ENCODE results near the gene SIGLEC6. TPM values are rescaled to one million over a fixed set of nuclear protein-coding genes. Genes with fewer than 3 reads are reported as not detected.

The SIGLEC6 gene
- total RNA-seq, 1 experiment from 2014 or later, result not detected

GRCh38 chr19:51552608-51552995 lies 21.1 kb upstream of the SIGLEC6 start:
- no peaks in the 10 kb centered on the region for H3K4me1 ChIP-seq (ENCODE audit: control insufficient read depth, insufficient read depth, low read length)
- ChIA-PET CTCF (interaction anchor here (0.7 kb wide), 1 partner anchor 185 kb away, joined by 5 read pairs; no protein-coding TSS in a partner anchor), POLR2A (no interaction called here)
- no peak for DNase-seq (ENCODE audit: low read depth, low spot score)
- in situ Hi-C loops (cut with HindIII; ENCODE audit: low pct_unique_long_range_greater_than_20kb, low sequenced_read_pairs), result no loop called here
- no peak for TF ChIP-seq POLR2AphosphoS5 (IDR thresholded peaks at IDR 0.05; ENCODE audit: low read depth, low read length)
- H3K9me3 ChIP-seq (ENCODE audit: control insufficient read depth, insufficient read depth, low read depth, low read length), result no peaks in the 10 kb centered on the region
- no peaks in the 10 kb centered on the region for H3K36me3 ChIP-seq (ENCODE audit: control insufficient read depth, insufficient read depth, low read length)
- ATAC-seq, result no peak
- no peak overlapping the region for H3K27ac ChIP-seq (ENCODE audit: low read length)
- BruUV-seq (replicated peaks), result no TSS peak
- no peak overlapping the region for H3K4me3 ChIP-seq (ENCODE audit: low read depth in 2 of 2, low read length in 2 of 2)
- H3K27me3 ChIP-seq (ENCODE audit: control insufficient read depth, insufficient read depth, low read length), result 0 out of 2 replicates have a peak, but pooled peaks cover under 1% of the 10 kb centered on the region
- intact Hi-C loops (cut with micrococcal nuclease; ENCODE audit: unreplicated experiment), result no loop called here

- H3K27ac ChIP-seq (ENCODE audit: low read length), result no peak overlapping the region
- H3K27me3 ChIP-seq (ENCODE audit: control insufficient read depth, insufficient read depth, low read length), result 0 out of 2 replicates have a peak, but pooled peaks cover 2% of the 10 kb centered on the region
- no peaks in the 10 kb centered on the region for H3K9me3 ChIP-seq (ENCODE audit: control insufficient read depth, insufficient read depth, low read depth, low read length)
- TF ChIP-seq POLR2AphosphoS5 (IDR thresholded peaks at IDR 0.05; ENCODE audit: low read depth, low read length) (no peak), SIN3A (IDR thresholded peaks at IDR 0.05; ENCODE audit: borderline replicate concordance, insufficient read depth, low read depth, low read length) (no peak), CTCF (IDR thresholded peaks at IDR 0.05) (no peak), TCF7L2 (IDR thresholded peaks at IDR 0.05; ENCODE audit: low read depth, low read length) (no peak)
- TF ChIP-seq, protein P1, sequence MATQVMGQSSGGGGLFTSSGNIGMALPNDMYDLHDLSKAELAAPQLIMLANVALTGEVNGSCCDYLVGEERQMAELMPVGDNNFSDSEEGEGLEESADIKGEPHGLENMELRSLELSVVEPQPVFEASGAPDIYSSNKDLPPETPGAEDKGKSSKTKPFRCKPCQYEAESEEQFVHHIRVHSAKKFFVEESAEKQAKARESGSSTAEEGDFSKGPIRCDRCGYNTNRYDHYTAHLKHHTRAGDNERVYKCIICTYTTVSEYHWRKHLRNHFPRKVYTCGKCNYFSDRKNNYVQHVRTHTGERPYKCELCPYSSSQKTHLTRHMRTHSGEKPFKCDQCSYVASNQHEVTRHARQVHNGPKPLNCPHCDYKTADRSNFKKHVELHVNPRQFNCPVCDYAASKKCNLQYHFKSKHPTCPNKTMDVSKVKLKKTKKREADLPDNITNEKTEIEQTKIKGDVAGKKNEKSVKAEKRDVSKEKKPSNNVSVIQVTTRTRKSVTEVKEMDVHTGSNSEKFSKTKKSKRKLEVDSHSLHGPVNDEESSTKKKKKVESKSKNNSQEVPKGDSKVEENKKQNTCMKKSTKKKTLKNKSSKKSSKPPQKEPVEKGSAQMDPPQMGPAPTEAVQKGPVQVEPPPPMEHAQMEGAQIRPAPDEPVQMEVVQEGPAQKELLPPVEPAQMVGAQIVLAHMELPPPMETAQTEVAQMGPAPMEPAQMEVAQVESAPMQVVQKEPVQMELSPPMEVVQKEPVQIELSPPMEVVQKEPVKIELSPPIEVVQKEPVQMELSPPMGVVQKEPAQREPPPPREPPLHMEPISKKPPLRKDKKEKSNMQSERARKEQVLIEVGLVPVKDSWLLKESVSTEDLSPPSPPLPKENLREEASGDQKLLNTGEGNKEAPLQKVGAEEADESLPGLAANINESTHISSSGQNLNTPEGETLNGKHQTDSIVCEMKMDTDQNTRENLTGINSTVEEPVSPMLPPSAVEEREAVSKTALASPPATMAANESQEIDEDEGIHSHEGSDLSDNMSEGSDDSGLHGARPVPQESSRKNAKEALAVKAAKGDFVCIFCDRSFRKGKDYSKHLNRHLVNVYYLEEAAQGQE (IDR thresholded peaks at IDR 0.05; ENCODE audit: insufficient read depth in 1 of 2, low read depth in 2 of 2, low read length in 1 of 2), result no peak; a peak in 1 of 4 replicates
- in situ Hi-C loops (cut with HindIII; ENCODE audit: low pct_unique_long_range_greater_than_20kb, low sequenced_read_pairs), result no loop called here
- ATAC-seq (no peak), DNase-seq (ENCODE audit: low read depth, low spot score) (no peak)
- H3K36me3 ChIP-seq (ENCODE audit: control insufficient read depth, insufficient read depth, low read length), result no peaks in the 10 kb centered on the region
- H3K4me1 ChIP-seq (ENCODE audit: control insufficient read depth, insufficient read depth, low read length), result no peaks in the 10 kb centered on the region
- intact Hi-C loops (cut with micrococcal nuclease; ENCODE audit: unreplicated experiment), result no loop called here
- CTCF ChIA-PET, result interaction anchor here (0.7 kb wide), 1 partner anchor 184 kb away, joined by 5 read pairs; no protein-coding TSS in a partner anchor
- POLR2A ChIA-PET, result no interaction called here
- no peak overlapping the region for H3K4me3 ChIP-seq (ENCODE audit: low read depth in 2 of 2, low read length in 2 of 2)
- BruUV-seq (replicated peaks), result no TSS peak
Measured at GRCh38 chr19:51551673-51552432, 20.4 kb upstream of the SIGLEC6 start.

Measured in Panc1 (cell line).